ENCODE results near the gene KIF26B.

DNA sequence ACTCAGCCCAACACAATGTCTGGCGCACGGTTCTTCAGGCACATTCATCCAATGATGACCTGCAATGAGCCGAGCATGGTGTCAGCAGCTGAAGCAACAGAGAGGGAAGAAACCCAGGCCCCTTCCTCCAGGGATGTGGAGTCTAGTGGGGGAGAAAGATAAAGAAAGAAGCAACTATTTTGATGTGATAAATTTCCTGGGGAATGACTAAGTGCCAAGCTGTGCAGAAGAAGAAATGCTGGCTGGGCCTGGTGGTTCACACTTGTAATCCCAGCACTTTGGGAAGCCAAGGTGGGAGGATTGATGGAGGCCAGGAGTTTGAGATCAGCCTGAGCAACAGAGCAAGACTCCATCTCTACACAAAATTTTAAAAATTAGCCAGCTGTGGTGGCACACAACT, 561.8 kb downstream of the KIF26B start:
- TF ChIP-seq, protein P1, sequence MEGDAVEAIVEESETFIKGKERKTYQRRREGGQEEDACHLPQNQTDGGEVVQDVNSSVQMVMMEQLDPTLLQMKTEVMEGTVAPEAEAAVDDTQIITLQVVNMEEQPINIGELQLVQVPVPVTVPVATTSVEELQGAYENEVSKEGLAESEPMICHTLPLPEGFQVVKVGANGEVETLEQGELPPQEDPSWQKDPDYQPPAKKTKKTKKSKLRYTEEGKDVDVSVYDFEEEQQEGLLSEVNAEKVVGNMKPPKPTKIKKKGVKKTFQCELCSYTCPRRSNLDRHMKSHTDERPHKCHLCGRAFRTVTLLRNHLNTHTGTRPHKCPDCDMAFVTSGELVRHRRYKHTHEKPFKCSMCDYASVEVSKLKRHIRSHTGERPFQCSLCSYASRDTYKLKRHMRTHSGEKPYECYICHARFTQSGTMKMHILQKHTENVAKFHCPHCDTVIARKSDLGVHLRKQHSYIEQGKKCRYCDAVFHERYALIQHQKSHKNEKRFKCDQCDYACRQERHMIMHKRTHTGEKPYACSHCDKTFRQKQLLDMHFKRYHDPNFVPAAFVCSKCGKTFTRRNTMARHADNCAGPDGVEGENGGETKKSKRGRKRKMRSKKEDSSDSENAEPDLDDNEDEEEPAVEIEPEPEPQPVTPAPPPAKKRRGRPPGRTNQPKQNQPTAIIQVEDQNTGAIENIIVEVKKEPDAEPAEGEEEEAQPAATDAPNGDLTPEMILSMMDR (IDR thresholded peaks at IDR 0.05), result no peak
- TF ChIP-seq POLR2A (IDR thresholded peaks at IDR 0.05), result no peak
